ENCODE data around the gene ZNF45. TPM values are rescaled to one million over a fixed set of nuclear protein-coding genes. Genes with fewer than 3 reads are reported as not detected.
"Not testable (repeated sequence)": the region's sequence is repeated elsewhere in the genome, so short reads cannot be mapped to it uniquely, and the experiment has no call there.

Gene ZNF45
- 11.5 and 13.1 TPM in 2 replicates for total RNA-seq

DNA sequence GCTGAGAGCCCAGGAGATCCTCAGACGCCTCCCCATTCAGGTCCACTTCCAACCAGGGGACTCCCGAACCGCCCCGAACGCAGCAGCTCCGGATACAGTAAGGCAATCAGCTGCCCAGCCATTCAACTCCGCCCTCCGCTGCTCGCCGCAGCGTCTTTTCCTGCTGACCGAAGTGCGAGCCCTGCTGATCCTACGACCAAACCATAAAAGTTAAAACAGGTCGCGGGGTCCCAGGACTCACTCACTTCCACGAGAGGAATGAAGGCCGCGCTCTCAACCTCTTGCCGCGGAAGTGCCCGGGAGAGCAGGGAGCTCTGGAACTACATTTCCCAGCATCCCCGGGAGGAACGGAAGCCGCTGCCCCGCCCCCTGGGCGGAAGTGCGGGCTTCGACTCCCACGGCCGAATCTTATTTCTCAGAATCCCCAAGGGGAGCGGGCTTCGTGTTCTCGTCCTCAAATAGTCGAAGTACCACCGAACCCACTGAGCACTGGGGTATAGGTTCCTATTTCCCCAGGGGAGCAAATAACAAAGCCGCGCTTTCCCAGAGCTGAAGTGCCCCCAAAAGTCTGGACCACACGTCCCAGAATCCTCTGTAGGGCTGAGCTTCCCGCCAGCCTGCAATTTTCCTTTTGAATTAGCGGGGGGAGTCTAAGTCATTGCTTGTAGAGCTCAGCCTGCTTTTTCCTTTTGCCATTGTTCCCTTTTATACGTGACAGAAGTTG, at the start of gene ZNF45:
TSS of gene ZNF45 (minus strand) at position 298 of the 724 bp plus-strand sequence. CDS start 13,097 bp downstream, outside the sequence.
- peak; percentile 81 for DNase-seq (ENCODE audit: low spot score)
- peaks cover 29% of the 10 kb centered on the region for H3K9me3 Mint-ChIP-seq
- H3K27me3 Mint-ChIP-seq (ENCODE audit: insufficient read depth) = no peaks in the 10 kb centered on the region
- peaks cover 24% of the 10 kb centered on the region for H3K36me3 Mint-ChIP-seq (ENCODE audit: low read depth)
- intact Hi-C loops (cut with micrococcal nuclease) = loop anchor here (1.0 to 10.0 kb wide), 12 partner anchors 16 to 567 kb away; partner anchors contain the start of genes ZNF155, ZNF180, ZNF221 and ZNF222
- peak within 1 kb of the TSS; percentile 83 for H3K27ac Mint-ChIP-seq
- peak within 1 kb of the TSS; percentile 95 for H3K4me3 Mint-ChIP-seq
- H3K4me1 Mint-ChIP-seq (ENCODE audit: low read depth) = peaks cover 20% of the 10 kb centered on the region

DNA sequence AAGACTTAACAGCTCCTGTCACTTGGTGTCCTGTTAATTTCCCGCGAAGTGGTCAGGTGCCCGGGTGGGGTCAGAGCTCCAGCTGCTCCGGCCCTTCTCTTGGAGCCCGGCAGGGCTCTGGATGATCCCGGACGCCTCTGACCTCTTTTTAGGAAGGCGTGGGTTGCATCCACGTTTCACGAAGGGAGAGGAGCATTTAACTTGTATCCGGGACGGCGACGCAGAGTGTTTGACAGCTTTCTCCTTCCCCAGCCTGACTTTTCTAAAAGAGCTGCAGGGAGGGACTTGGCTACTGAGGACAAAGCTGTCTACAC, 49.6 kb upstream of the ZNF45 start:
- Mint-ChIP-seq H3K27me3 (ENCODE audit: insufficient read depth) (no peaks in the 10 kb centered on the region), H3K4me1 (ENCODE audit: low read depth) (peaks cover 8% of the 10 kb centered on the region), H3K9me3 (peaks cover 42% of the 10 kb centered on the region), H3K27ac (peak overlapping the region; percentile 63), H3K36me3 (ENCODE audit: low read depth) (peaks cover 20% of the 10 kb centered on the region), H3K4me3 (peak overlapping the region; percentile 94)
- no peak for DNase-seq (ENCODE audit: low spot score)
- intact Hi-C loops (cut with micrococcal nuclease) = loop anchor here (1.0 to 5.0 kb wide), 9 partner anchors 18 to 516 kb away; partner anchors contain the start of genes ZNF180, ZNF222, ZNF224 and ZNF225

DNA sequence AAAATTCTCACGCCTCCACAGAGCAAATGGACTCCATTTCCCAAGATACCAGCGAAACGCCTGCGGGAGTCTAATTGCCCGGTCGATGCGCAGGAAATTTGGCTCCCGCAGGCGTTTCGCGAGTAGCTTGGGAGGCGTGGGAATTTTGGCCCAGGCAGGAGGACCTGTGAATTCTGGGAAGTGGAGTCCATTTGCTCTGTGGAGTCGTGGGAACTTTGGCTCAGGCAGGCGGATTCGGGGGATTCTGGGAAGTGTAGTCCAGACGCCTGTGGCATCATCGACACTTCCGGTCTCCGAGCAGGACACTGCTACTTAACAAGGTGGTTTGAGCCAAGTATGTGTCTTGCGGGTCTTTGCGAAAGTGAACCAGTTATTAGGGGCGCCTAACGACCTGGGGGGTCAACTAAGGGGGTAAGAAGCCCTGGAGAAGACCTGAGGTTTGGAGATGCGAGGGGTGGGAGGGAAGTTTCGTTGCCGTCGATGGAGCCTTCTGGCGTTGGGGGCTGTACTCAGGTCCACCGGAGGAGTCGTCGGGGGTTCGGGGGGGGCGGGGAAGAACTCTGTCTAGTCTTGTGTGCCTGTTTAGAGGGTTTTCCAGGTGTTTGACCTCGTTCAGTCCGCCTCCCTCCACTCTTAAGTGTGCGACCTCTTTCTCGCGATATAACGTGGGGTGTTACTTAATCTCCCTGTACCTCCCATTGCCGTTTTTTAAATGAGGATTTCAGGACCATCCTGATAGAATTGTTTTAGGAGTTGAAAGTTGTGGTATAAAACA, 49.0 kb upstream of the ZNF45 start, which contains the start of gene ZNF155:
TSS of gene ZNF155 (plus strand) at position 277 of the 775 bp plus-strand sequence. CDS start 4,356 bp downstream, outside the sequence.
- H3K9me3 Mint-ChIP-seq = peaks cover 39% of the 10 kb centered on the region
- intact Hi-C loops (cut with micrococcal nuclease) = loop anchor here (1.0 to 5.0 kb wide), 9 partner anchors 18 to 516 kb away; partner anchors contain the start of genes ZNF180, ZNF222, ZNF224 and ZNF225
- no peaks in the 10 kb centered on the region for H3K27me3 Mint-ChIP-seq (ENCODE audit: insufficient read depth)
- H3K27ac Mint-ChIP-seq = peak within 1 kb of the TSS; percentile 88
- peak within 1 kb of the TSS; percentile 94 for H3K4me3 Mint-ChIP-seq
- peak; percentile 56 for DNase-seq (ENCODE audit: low spot score)
- H3K4me1 Mint-ChIP-seq (ENCODE audit: low read depth) = peaks cover 8% of the 10 kb centered on the region
- peaks cover 14% of the 10 kb centered on the region for H3K36me3 Mint-ChIP-seq (ENCODE audit: low read depth)

DNA sequence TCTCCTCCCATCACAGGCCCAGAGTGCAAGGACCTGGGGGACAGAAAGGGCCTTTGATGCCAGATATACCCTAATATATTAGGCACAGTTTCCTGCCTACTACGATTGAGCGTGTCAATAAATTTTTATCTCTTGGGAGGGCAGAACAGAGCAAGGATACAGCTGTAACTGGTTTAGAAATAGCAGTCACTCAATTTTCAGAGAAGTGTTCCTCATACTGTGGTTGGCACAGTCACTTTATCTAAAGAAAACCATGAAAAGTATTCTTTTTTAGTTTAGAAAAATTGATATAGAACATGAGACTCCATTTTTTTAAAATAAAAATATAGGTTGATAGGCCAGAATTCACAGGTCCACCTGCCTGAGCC, 48.4 kb upstream of the ZNF45 start:
- no peaks in the 10 kb centered on the region for H3K27me3 Mint-ChIP-seq (ENCODE audit: insufficient read depth)
- intact Hi-C loops (cut with micrococcal nuclease) = loop anchor here (5.0 kb wide), 3 partner anchors 81 to 129 kb away; partner anchors contain the start of genes ZNF224 and ZNF225
- peak overlapping the region; percentile 80 for H3K4me3 Mint-ChIP-seq
- peaks cover 8% of the 10 kb centered on the region for H3K4me1 Mint-ChIP-seq (ENCODE audit: low read depth)
- DNase-seq (ENCODE audit: low spot score) = no peak
- peaks cover 34% of the 10 kb centered on the region for H3K9me3 Mint-ChIP-seq
- peaks cover 9% of the 10 kb centered on the region for H3K36me3 Mint-ChIP-seq (ENCODE audit: low read depth)
- H3K27ac Mint-ChIP-seq = no peak overlapping the region

DNA sequence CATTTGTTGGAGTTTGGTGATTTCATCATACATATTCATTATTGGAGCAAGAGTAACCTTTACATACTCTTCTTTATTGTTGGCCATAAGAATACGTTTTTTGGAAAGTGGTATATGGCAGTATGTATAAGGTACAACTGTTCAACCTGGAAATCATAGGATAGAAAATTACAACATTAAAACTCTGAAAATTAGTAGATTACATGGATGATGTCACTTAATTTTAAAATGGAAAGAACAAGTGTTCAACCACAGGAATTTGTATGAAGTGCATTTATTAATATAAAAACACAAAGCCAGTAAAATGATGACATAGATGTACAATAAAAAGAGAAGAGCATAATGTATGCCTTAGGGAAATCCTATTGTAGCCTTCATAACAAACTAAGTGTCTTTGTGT, 41.6 kb upstream of the ZNF45 start:
- Mint-ChIP-seq H3K36me3 (ENCODE audit: low read depth) (no peaks in the 10 kb centered on the region), H3K9me3 (peaks cover 52% of the 10 kb centered on the region), H3K27me3 (ENCODE audit: insufficient read depth) (no peaks in the 10 kb centered on the region), H3K4me1 (ENCODE audit: low read depth) (no peaks in the 10 kb centered on the region), H3K27ac (no peak overlapping the region), H3K4me3 (no peak overlapping the region)
- no peak for DNase-seq (ENCODE audit: low spot score)
- intact Hi-C loops (cut with micrococcal nuclease) = no loop called here

DNA sequence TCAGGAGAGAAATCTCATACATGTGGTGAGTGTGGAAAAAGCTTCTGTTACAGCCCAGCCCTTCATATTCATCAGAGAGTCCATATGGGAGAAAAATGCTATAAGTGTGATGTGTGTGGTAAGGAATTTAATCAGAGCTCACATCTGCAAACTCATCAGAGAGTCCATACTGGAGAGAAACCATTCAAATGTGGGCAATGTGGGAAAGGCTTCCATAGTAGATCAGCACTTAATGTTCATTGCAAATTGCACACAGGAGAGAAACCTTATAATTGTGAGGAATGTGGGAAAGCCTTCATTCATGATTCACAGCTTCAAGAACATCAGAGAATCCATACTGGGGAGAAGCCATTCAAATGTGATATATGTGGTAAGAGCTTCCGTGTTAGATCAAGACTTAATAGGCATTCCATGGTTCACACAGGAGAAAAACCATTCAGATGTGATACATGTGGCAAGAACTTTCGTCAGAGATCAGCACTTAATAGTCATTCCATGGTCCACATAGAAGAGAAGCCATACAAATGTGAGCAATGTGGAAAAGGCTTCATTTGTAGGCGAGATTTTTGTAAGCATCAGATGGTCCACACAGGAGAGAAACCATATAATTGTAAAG, 31.1 kb upstream of the ZNF45 start:
- intact Hi-C loops (cut with micrococcal nuclease) = no loop called here
- no peaks in the 10 kb centered on the region for H3K4me1 Mint-ChIP-seq (ENCODE audit: low read depth)
- no peak overlapping the region for H3K27ac Mint-ChIP-seq
- H3K4me3 Mint-ChIP-seq = no peak overlapping the region
- H3K9me3 Mint-ChIP-seq = peaks cover 83% of the 10 kb centered on the region
- DNase-seq (ENCODE audit: low spot score) = no peak
- H3K36me3 Mint-ChIP-seq (ENCODE audit: low read depth) = peaks cover 8% of the 10 kb centered on the region
- H3K27me3 Mint-ChIP-seq (ENCODE audit: insufficient read depth) = peaks cover 2% of the 10 kb centered on the region

DNA sequence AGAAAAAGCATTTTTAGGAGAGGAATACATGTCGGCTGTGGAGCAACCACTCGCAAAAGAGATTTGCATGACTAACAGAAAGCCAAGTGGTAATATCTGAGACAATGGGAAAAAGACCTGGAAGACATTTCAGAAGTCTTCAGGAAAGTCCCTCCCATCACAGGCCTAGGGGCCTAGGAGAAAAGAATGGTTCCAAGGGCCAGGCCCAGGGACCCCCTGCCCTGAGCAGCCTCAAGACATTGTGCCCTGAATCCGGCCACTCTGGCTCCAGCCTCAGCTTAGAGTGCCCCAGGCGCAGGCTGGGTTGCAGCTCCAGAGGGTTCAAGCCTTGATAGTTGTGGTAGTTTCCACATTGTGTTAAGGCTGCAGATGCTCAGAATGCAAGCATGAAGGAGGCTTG, 25.3 kb upstream of the ZNF45 start:
- Mint-ChIP-seq H3K4me3 (no peak overlapping the region), H3K27ac (no peak overlapping the region), H3K9me3 (peaks cover 66% of the 10 kb centered on the region), H3K4me1 (ENCODE audit: low read depth) (no peaks in the 10 kb centered on the region), H3K27me3 (ENCODE audit: insufficient read depth) (no peaks in the 10 kb centered on the region), H3K36me3 (ENCODE audit: low read depth) (peaks cover 3% of the 10 kb centered on the region)
- no peak for DNase-seq (ENCODE audit: low spot score)
- intact Hi-C loops (cut with micrococcal nuclease) = no loop called here

DNA sequence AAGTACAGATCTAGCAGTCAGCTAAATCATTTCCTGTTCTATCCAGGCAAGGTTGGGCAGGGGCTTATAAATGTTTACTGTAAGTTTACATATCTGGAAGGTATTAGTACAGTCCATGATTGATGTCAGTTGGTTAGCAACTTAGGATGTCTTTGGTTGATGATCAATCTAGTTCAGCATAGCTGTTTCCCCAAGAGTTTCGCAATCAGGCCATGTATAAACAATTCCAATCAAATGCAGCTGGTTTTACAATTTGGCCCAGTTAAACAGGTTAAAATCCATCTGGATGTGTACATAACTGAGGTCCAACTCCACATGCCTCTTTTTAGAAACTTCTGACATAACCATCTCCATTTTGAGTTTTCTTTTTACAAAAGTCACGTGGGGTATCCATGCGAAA, 22.8 kb upstream of the ZNF45 start:
- Mint-ChIP-seq H3K4me3 (no peak overlapping the region), H3K27me3 (ENCODE audit: insufficient read depth) (no peaks in the 10 kb centered on the region), H3K27ac (no peak overlapping the region), H3K9me3 (peaks cover 60% of the 10 kb centered on the region), H3K4me1 (ENCODE audit: low read depth) (no peaks in the 10 kb centered on the region), H3K36me3 (ENCODE audit: low read depth) (no peaks in the 10 kb centered on the region)
- intact Hi-C loops (cut with micrococcal nuclease) = no loop called here
- DNase-seq (ENCODE audit: low spot score) = no peak

DNA sequence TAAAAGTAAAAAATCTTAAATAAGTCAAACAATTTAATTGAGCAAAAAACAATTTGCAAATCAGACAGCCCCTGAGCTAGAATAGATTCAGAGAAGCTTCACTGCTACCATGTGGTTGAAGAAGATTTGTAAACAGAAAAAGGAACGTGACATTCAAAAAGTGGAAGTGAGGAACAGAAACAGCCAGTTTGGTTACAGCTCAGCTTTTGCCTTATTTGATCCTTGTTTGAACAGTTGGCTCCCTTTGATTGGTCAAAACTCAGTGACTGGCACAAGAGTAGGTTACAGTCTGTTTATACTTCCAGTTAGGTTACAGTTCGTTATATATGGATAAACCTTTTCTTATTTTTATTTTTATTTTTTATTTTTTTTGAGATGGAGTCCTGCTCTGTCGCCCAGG, 21.7 kb upstream of the ZNF45 start:
- Mint-ChIP-seq H3K27ac (no peak overlapping the region), H3K4me1 (ENCODE audit: low read depth) (no peaks in the 10 kb centered on the region), H3K4me3 (no peak overlapping the region), H3K27me3 (ENCODE audit: insufficient read depth) (no peaks in the 10 kb centered on the region), H3K9me3 (peaks cover 54% of the 10 kb centered on the region), H3K36me3 (ENCODE audit: low read depth) (no peaks in the 10 kb centered on the region)
- DNase-seq (ENCODE audit: low spot score) = no peak
- intact Hi-C loops (cut with micrococcal nuclease) = no loop called here

DNA sequence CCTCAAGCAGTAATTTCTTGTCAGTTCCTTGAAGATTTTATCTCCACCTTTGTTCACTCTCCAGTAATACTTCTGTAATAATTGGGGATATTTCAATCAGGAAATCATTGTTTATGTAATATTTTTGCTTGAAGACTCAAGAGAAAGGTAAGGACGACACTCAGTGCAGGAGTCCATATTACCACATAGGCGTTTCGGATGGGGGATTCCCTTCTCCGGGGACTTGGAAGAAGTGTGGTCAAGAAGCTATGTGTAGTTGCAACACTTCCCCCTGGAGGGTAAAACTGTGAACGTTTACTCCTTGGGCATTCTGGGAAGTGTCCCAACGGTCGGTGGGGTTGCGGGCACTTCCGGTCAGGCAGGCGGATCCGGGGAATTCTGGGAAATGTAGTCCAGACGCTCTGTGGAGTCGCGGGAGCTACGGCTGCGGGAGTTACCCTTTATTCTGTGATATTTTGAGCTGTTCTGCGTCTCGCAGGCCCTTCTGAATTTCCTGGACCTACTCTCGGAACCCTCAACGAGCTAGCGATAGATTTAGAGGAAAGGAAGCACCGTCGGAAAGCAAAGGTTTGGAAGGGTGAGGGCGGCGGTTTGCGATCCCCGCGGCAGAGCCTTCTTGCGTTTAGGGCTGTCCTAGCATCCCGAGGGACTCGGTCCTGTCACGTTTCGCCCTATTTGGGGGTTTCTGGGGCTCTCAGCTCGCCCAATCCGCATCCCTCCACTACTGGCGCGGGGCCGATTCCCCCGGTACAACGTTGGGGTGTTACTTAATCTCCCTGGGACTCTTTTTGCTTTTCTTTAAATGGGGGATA, 16.0 kb upstream of the ZNF45 start, which contains the start of gene ZNF221:
TSS of gene ZNF221 (plus strand) at position 395 of the 812 bp plus-strand sequence. CDS start 11,499 bp downstream, outside the sequence.
- Mint-ChIP-seq H3K36me3 (ENCODE audit: low read depth) (peaks cover 2% of the 10 kb centered on the region), H3K4me3 (peak within 1 kb of the TSS; percentile 94), H3K27ac (peak within 1 kb of the TSS; percentile 66), H3K9me3 (peaks cover 64% of the 10 kb centered on the region), H3K27me3 (ENCODE audit: insufficient read depth) (no peaks in the 10 kb centered on the region), H3K4me1 (ENCODE audit: low read depth) (peaks cover 11% of the 10 kb centered on the region)
- intact Hi-C loops (cut with micrococcal nuclease) = loop anchor here (1.0 kb wide), 3 partner anchors 16 to 124 kb away; partner anchors contain the start of genes ZNF230, ZNF283 and ZNF45
- peak; percentile 50 for DNase-seq (ENCODE audit: low spot score)

DNA sequence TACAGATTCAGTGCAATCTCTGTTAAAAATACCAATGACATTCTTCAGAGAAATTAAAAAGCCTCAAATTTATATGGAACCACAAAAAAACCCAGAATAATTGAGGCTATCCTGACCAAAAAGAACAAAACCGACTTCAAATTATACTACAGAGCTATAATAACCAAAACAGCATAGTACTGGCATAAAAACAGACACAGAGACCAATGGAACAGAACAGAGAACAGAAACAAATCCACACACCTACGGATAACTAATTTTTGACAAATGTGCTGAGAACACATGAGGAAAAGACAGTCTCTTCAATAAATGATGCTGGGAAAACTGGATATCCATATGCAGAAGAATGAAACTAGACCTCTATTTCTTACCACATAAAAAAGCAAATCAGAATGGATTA, 14.7 kb upstream of the ZNF45 start:
- DNase-seq (ENCODE audit: low spot score); intact Hi-C loops (cut with micrococcal nuclease); H3K27ac Mint-ChIP-seq; H3K36me3 Mint-ChIP-seq (ENCODE audit: low read depth); H3K27me3 Mint-ChIP-seq (ENCODE audit: insufficient read depth): not testable (repeated sequence)
- peak overlapping the region; percentile 65 for H3K4me3 Mint-ChIP-seq
- peaks cover 62% of the 10 kb centered on the region for H3K9me3 Mint-ChIP-seq
- peaks cover 11% of the 10 kb centered on the region for H3K4me1 Mint-ChIP-seq (ENCODE audit: low read depth)

DNA sequence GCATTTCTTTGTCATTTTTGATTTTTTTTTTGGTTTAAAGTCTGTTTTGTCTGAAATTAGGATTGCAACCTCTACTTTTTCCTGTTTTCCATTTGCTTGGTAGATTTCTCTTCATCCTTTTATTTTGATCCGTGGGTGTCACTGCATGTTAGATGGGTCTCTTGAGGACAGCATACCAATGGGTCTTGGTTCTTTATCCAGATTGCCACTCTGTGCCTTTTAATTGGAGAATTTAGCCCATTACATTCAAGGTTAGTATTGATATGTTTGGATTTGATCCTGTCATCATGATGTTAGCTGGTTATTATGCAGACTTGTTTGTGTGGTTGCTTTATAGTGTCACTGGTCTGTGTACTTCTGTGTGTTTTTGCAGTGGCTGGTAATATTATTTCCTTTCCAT, 12.3 kb upstream of the ZNF45 start:
- H3K36me3 Mint-ChIP-seq (ENCODE audit: low read depth); DNase-seq (ENCODE audit: low spot score); intact Hi-C loops (cut with micrococcal nuclease); H3K27me3 Mint-ChIP-seq (ENCODE audit: insufficient read depth); H3K4me3 Mint-ChIP-seq; H3K27ac Mint-ChIP-seq: not testable (repeated sequence)
- peaks cover 52% of the 10 kb centered on the region for H3K9me3 Mint-ChIP-seq
- peaks cover 11% of the 10 kb centered on the region for H3K4me1 Mint-ChIP-seq (ENCODE audit: low read depth)

All from activated T-helper 1 cell treated with anti-CD3 and anti-CD28 coated beads, Interleukin-12 subunit alpha, Interleukin-12 subunit beta, Interleukin-2, Interleukin-4 antibody, amounts not matched to agents 30 ng/mL and 10 ng/mL and 1 ng/mL, durations not matched to agents 14 hours and 24 hours and 36 hours (primary cell).